ENCODE measurements around the gene PCOLCE2. TPM values are rescaled to one million over a fixed set of nuclear protein-coding genes. Genes with fewer than 3 reads are reported as not detected.
"Not testable (repeated sequence)": the region's sequence is repeated elsewhere in the genome, so short reads cannot be mapped to it uniquely, and the experiment has no call there.

PCOLCE2 gene
- total RNA-seq, 4 donors from 2014 or later = 2.3 to 3.2 (median 2.5) TPM; not detected in 1

DNA sequence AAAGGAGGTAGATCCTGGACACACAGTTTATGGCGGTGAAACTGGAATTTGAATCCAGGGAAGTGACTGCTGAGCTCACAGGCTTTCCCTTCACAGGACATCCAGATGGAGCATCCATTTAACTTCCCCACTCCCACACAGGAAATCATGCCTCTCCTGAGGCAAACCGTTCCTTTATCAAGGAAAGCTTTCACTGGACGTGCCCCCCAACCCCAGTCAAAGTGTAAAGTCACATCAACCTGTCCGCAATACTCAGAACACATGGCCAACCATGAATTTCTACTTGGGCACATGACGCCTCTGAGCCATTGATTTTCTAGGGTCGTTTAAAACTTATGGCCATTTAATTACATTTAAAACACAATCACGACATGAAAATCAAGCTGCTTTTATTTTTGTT, 2.9 kb downstream of the PCOLCE2 start:
- peaks cover 0 to 12% of the 10 kb centered on the region in 2 donors for H3K27me3 ChIP-seq
- no peak for DNase-seq
- H3K4me1 ChIP-seq = peaks cover 0 to 16% (median 0%) of the 10 kb centered on the region in 4 donors
- H3K9me3 ChIP-seq = no peaks in the 10 kb centered on the region
- TF ChIP-seq POLR2A (IDR thresholded peaks at IDR 0.05) = no peak
- TF ChIP-seq, protein P1, sequence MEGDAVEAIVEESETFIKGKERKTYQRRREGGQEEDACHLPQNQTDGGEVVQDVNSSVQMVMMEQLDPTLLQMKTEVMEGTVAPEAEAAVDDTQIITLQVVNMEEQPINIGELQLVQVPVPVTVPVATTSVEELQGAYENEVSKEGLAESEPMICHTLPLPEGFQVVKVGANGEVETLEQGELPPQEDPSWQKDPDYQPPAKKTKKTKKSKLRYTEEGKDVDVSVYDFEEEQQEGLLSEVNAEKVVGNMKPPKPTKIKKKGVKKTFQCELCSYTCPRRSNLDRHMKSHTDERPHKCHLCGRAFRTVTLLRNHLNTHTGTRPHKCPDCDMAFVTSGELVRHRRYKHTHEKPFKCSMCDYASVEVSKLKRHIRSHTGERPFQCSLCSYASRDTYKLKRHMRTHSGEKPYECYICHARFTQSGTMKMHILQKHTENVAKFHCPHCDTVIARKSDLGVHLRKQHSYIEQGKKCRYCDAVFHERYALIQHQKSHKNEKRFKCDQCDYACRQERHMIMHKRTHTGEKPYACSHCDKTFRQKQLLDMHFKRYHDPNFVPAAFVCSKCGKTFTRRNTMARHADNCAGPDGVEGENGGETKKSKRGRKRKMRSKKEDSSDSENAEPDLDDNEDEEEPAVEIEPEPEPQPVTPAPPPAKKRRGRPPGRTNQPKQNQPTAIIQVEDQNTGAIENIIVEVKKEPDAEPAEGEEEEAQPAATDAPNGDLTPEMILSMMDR (IDR thresholded peaks at IDR 0.05) = no peak
- no peaks in the 10 kb centered on the region for H3K36me3 ChIP-seq
- no peak overlapping the region for H3K27ac ChIP-seq
- H3K4me3 ChIP-seq = no peak overlapping the region

DNA sequence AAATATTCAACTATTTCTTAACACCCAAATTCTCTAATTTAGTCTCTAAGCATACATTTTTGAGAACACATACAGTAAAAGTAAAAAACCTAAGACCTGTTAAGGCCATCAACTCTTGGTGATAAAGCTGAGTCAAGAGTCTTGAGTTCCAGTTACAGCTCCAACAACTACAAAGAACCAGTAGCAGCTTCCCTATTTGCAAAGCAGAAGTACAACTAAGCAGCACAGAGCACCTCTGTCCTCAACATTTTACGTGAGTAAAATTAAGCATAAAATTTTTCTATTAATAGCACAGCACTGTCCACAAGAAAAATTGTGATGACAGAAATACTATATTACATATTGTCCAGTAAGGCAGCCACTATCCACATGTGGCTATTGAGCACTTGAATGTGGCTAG, 4.4 kb downstream of the PCOLCE2 start:
- TF ChIP-seq, protein P1 (IDR thresholded peaks at IDR 0.05) = no peak
- no peak for TF ChIP-seq POLR2A (IDR thresholded peaks at IDR 0.05)
- no peak overlapping the region for H3K4me3 ChIP-seq
- no peaks in the 10 kb centered on the region for H3K9me3 ChIP-seq
- H3K27me3 ChIP-seq = peaks cover 0 to 12% of the 10 kb centered on the region in 2 donors
- H3K4me1 ChIP-seq = peaks cover 0 to 16% (median 0%) of the 10 kb centered on the region in 4 donors
- DNase-seq = no peak
- H3K36me3 ChIP-seq = no peaks in the 10 kb centered on the region
- no peak overlapping the region for H3K27ac ChIP-seq

DNA sequence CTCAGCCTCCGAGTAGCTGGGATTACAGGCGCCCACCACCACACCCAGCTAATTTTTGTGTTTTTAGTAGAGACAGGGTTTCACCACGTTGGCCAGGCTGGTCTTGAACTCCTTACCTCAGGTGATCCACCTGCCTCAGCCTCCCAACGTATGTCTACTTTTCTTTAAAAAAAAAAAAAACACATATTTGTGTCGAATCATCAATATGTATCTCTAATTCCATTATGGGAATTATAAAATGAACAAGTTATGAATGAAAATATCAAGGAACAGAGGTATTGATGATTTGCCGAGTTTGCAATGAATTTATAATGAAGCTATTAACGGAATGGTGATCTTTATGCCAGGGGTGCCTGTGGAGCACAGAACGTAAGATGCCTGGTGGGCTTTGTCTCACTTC, 5.3 kb downstream of the PCOLCE2 start:
- H3K9me3 ChIP-seq, H3K27me3 ChIP-seq, H3K4me3 ChIP-seq, H3K4me1 ChIP-seq, DNase-seq, H3K27ac ChIP-seq, H3K36me3 ChIP-seq: not testable (repeated sequence)

DNA sequence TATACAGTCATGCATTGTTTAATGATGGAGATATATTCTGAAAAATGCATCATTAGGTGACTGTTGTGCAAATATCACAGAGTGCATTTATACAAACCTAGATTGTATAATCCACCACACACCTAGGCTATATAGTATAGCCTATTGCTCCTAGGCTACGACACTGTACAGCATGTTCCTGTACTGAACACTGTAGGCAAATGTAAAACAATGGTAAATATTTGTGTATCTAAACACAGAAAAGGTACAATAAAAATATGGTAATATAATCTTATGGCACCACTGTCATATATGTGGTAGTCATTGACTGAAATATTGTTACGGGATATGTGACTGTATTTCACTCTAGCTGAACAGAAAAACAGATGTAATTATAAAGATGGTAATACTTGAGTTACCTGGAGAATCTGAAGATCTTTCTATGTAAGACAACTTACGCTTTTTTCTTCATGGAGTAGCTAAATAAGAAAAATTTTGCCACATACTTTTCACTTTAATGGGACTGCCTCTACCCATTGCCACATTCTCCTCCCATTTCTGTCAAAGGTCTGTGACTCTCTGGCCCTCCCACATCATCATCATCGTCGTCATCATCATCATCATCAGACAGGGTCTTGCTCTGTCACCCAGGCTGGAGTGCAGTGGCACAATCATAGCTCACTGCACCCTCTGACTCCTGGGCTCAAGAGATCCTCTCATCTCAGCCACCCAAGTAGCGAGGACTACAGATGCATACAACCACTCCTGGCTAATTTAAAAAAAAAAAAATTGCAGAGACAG, 7.2 kb downstream of the PCOLCE2 start:
- Histone ChIP-seq H3K36me3 (no peaks in the 10 kb centered on the region), H3K4me1 (no peaks in the 10 kb centered on the region), H3K27ac (no peak overlapping the region), H3K27me3 (no peaks in the 10 kb centered on the region), H3K9me3 (no peaks in the 10 kb centered on the region), H3K4me3 (no peak overlapping the region)
- TF ChIP-seq, protein P1 (IDR thresholded peaks at IDR 0.05) = no peak
- TF ChIP-seq POLR2A (IDR thresholded peaks at IDR 0.05) = no peak
- DNase-seq = no peak

DNA sequence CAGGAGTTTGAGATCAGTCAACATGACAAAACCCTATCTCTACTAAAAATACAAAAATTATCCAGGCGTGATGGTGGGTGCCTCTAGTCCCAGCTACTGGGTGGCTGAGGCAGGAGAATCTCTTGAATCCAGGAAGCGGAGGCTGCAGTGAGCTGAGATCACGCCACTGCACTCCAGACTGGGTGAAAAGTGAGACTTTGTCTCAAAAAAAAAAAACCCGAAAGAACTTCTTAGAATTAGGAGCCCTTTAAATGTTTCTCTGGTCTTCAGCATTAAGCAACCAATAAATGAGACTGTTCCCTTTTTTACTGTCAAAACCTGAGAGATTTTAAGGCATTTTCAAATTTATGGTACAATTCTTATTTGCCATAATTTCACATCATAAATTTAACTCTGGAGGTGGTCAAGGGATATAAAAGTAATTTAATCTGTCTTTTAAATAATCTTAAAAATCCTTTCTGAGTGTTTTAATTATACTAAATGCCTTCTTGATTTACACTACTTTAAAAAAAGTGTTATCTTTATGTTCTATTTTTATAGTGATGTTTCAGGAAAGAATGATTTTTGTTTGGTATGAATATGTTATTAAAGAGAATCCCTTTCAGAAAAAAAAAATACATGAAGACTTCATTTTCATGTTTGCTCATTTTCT, 10.1 kb downstream of the PCOLCE2 start:
- TF ChIP-seq POLR2A (IDR thresholded peaks at IDR 0.05) = no peak
- TF ChIP-seq, protein P1 (IDR thresholded peaks at IDR 0.05) = no peak
- Histone ChIP-seq H3K4me1 (no peaks in the 10 kb centered on the region), H3K36me3 (no peaks in the 10 kb centered on the region), H3K27me3 (no peaks in the 10 kb centered on the region), H3K9me3 (no peaks in the 10 kb centered on the region), H3K4me3 (no peak overlapping the region), H3K27ac (no peak overlapping the region)
- DNase-seq = no peak

DNA sequence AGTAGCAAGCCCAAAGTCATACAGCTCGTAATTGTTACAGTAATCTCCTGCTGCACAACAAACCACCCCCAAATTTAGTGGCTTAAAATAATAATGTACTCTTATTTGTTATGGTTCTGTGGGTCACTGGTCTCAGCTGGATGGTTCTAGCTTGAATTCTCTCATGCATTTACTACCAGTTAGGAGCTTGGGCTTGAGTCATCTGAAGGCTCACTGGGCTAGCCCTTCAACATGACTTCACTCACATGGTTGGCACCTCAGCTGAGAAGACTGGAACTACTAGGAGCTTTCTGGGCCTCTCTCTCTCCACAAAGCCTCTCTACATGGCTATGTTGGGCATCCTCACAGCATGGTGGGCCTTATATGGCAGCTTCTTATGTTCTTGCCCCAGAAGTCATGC, 12.5 kb downstream of the PCOLCE2 start:
- Histone ChIP-seq H3K27me3 (no peaks in the 10 kb centered on the region), H3K9me3 (no peaks in the 10 kb centered on the region), H3K4me1 (no peaks in the 10 kb centered on the region), H3K4me3 (no peak overlapping the region), H3K36me3 (no peaks in the 10 kb centered on the region), H3K27ac (no peak overlapping the region)
- TF ChIP-seq, protein P1 (IDR thresholded peaks at IDR 0.05) = no peak
- TF ChIP-seq POLR2A (IDR thresholded peaks at IDR 0.05) = no peak
- DNase-seq = no peak
